HEK293 (cell line): ENCODE measurements around the gene IRX4.

Experiments
- ZBTB7A ChIP-seq: fragments of 450-650 bp; formaldehyde crosslinking; IDR thresholded peaks from 2 replicates; pipeline ENCODE4 v1.5.1; 2016; ENCODE audit warnings: low read depth, missing biosample characterization, missing genetic modification characterization
- TF ChIP-seq, protein P1 (sequence below): fragments of 450-650 bp; formaldehyde crosslinking; IDR thresholded peaks from 2 replicates; pipeline ENCODE4 v1.5.1; 2016; ENCODE audit warnings: missing biosample characterization, missing genetic modification characterization

DNA sequence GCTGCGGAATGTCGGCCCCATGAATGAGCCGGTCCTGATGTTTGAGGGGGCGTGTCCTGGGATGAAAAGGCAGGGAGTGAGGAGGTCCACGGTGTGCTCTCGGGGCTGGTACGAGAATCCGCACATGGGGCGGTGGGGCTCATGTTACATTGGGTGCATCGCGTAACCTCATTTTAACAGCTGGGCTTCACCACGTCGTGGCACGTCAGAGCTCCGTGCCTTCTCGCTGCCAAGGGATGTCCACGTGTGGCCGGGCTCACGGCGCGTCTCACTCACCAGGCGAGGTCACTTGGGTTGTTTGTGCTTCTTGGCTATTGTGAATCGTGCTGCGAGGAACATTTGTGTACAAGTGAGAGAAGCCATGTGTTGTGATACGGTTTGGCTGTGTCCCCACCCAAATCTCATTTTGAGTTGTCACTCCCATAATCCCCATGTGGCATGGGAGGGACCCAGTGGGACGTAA is 29.1 kb upstream of the IRX4 start:
- no peak for TF ChIP-seq ZBTB7A (tag by site-specific recombination)
- TF ChIP-seq, protein P1, sequence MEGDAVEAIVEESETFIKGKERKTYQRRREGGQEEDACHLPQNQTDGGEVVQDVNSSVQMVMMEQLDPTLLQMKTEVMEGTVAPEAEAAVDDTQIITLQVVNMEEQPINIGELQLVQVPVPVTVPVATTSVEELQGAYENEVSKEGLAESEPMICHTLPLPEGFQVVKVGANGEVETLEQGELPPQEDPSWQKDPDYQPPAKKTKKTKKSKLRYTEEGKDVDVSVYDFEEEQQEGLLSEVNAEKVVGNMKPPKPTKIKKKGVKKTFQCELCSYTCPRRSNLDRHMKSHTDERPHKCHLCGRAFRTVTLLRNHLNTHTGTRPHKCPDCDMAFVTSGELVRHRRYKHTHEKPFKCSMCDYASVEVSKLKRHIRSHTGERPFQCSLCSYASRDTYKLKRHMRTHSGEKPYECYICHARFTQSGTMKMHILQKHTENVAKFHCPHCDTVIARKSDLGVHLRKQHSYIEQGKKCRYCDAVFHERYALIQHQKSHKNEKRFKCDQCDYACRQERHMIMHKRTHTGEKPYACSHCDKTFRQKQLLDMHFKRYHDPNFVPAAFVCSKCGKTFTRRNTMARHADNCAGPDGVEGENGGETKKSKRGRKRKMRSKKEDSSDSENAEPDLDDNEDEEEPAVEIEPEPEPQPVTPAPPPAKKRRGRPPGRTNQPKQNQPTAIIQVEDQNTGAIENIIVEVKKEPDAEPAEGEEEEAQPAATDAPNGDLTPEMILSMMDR (tag by site-specific recombination): no peak
